Endothelial cell of umbilical vein (primary cell): ENCODE results near the gene DLGAP5. TPM values are rescaled to one million over a fixed set of nuclear protein-coding genes. Genes with fewer than 3 reads are reported as not detected.

Experiments
- BruUV-seq: library from RNA; stranded (reverse); fragments of 400-500 nt; replicated peaks from 2 replicates; lab custom pipeline; 2021; lab: Mats Ljungman, UMichigan
- CTCF ChIA-PET: fragments of 300-600, 350-600 bp; sonication (Branson Sonifier 250); formaldehyde crosslinking; loops from one replicate; lab custom pipeline; 2021; ENCODE audit warnings: antibody characterized with exemption, inconsistent platforms; lab: Charles Lee
- POLR2A ChIA-PET: fragments of 300-600, 350-600 bp; sonication (Branson Sonifier 250); formaldehyde crosslinking; loops from one replicate; lab custom pipeline; 2021; ENCODE audit warnings: antibody characterized with exemption, inconsistent platforms; lab: Charles Lee
- DNase-seq: peaks from one replicate; pipeline ENCODE4 v3.0.0-alpha.2; 2011; ENCODE audit warnings: low read depth, low spot score
- FAIRE-seq: peaks from 2 replicates; lab custom pipeline; 2011; peaks lifted over from hg19 to GRCh38; lab: Jason Lieb, UNC
- H2AFZ ChIP-seq: 2 replicates; pipeline ENCODE4 v1.6.0; 2012; ENCODE audit warnings: low read depth, low read length, control low read depth, inconsistent platforms
- H3K27ac ChIP-seq: 2 replicates; pipeline ENCODE4 v1.5.1; 2011; ENCODE audit warnings: low read depth, mild to moderate bottlenecking, control low read depth, low read length, moderate library complexity; ENCODE audit not compliant: insufficient read depth
- H3K27me3 ChIP-seq, 2 experiments: 2 replicates each; pipeline versions ENCODE4 v1.6.0 to v1.6.1; 2011; ENCODE audit warnings: low read length in 2 of 2, mixed read lengths in 1 of 2; ENCODE audit not compliant: control insufficient read depth in 2 of 2, insufficient read depth in 2 of 2
- H3K36me3 ChIP-seq, 2 experiments: 2 replicates in 1 of 2; 3 replicates in 1 of 2; pipeline ENCODE4 v1.5.1; 2011; ENCODE audit warnings: low read length in 2 of 2, mild to moderate bottlenecking in 1 of 2, moderate library complexity in 1 of 2; ENCODE audit not compliant: control insufficient read depth in 2 of 2, insufficient read depth in 2 of 2; ENCODE audit errors: extremely low read depth in 1 of 2
- H3K4me1 ChIP-seq: 3 replicates; pipeline ENCODE4 v1.5.1; 2011; ENCODE audit warnings: mild to moderate bottlenecking, low read length; ENCODE audit not compliant: control insufficient read depth, insufficient read depth; ENCODE audit errors: extremely low read depth
- H3K4me2 ChIP-seq: 2 replicates; pipeline ENCODE4 v1.6.1; 2011; ENCODE audit warnings: low read length, control low read depth, mixed read lengths; ENCODE audit not compliant: insufficient read depth
- H3K4me3 ChIP-seq, 3 experiments: fragments of 200-600 bp in 1 of 3; sonication (generic), shearing (Covaris generic) in 1 of 3; replicated peaks in 1 of 3; 2 replicates each; pipeline ENCODE4 v1.5.1; 2011 to 2016; ENCODE audit warnings: control low read depth in 3 of 3, low read length in 3 of 3, mild to moderate bottlenecking in 2 of 3, inconsistent platforms in 1 of 3, low read depth in 1 of 3, moderate library complexity in 1 of 3; ENCODE audit not compliant: insufficient read depth in 1 of 3
- H3K79me2 ChIP-seq: 2 replicates; pipeline ENCODE4 v1.6.0; 2012; ENCODE audit warnings: low read length, inconsistent platforms; ENCODE audit not compliant: control insufficient read depth, insufficient read depth
- H3K9ac ChIP-seq: replicated peaks from 2 replicates; pipeline ENCODE3; 2011; ENCODE audit warnings: low read length, control low read depth; ENCODE audit not compliant: insufficient read depth; ENCODE audit errors: extremely low read depth
- H3K9me1 ChIP-seq: replicated peaks from 3 replicates; pipeline ENCODE4 v1.6.0; 2011; ENCODE audit warnings: mild to moderate bottlenecking, low read length; ENCODE audit not compliant: control insufficient read depth, insufficient read depth; ENCODE audit errors: extremely low read depth
- H3K9me3 ChIP-seq: replicated peaks from 2 replicates; pipeline ENCODE4 v1.5.1; 2012; ENCODE audit warnings: low read length, inconsistent platforms; ENCODE audit not compliant: control insufficient read depth, insufficient read depth
- H4K20me1 ChIP-seq: replicated peaks from 2 replicates; pipeline ENCODE3; 2011; ENCODE audit warnings: mild to moderate bottlenecking, low read length; ENCODE audit not compliant: control insufficient read depth, insufficient read depth; ENCODE audit errors: extremely low read depth
- CTCF ChIP-seq, 2 donors: IDR thresholded peaks; 1 replicate in 1 of 2; 2 replicates in 1 of 2; pipeline ENCODE4 v1.5.1; 2011; ENCODE audit warnings: low read length in 2 of 2, mild to moderate bottlenecking in 2 of 2, moderate library complexity in 2 of 2, control low read depth in 1 of 2, inconsistent platforms in 1 of 2, low read depth in 1 of 2; ENCODE audit not compliant: insufficient read depth in 1 of 2; ENCODE audit errors: extremely low read depth in 1 of 2
- EZH2 ChIP-seq: IDR thresholded peaks from 2 replicates; pipeline ENCODE4 v1.6.1; 2012; ENCODE audit warnings: borderline replicate concordance, low read depth, mild to moderate bottlenecking, moderate library complexity, low read length, inconsistent platforms; ENCODE audit not compliant: severe bottlenecking
- POLR2A ChIP-seq: IDR thresholded peaks from 2 replicates; pipeline ENCODE4 v1.6.1; 2012; ENCODE audit warnings: low read depth, mild to moderate bottlenecking, control low read depth, low read length
- dilution Hi-C: fragments of 300-500 bp; cut with MboI; formaldehyde crosslinking; loops from one replicate; pipeline ENCODE4 v1.15.0; 2019; ENCODE audit warnings: low sequenced_read_pairs; ENCODE audit not compliant: extremely low pct_ligation_motif_present
- intact Hi-C: fragments of 100-400 bp; cut with micrococcal nuclease; formaldehyde crosslinking; loops from one replicate; pipeline ENCODE4 v1.10.0; 2022
- polyA plus RNA-seq, 4 experiments: library from polyadenylated mRNA; depleted of rRNA in 3 of 4; stranded (reverse) in 3 of 4; unstranded in 1 of 4; fragments of >200 nt; gene quantifications; 2 replicates each; pipeline versions ENCODE4 v1.2.1 to v1.2.3, GENCODE V29; 2011 to 2012; ENCODE audit warnings: missing spikeins in 1 of 4
- total RNA-seq: library from RNA; stranded (reverse); gene quantifications from 2 replicates; pipeline ENCODE4 v1.2.3, GENCODE V29; 2021

The DLGAP5 gene
- total and polyA plus RNA-seq, 2 donors (not counting 3 experiments of a cell fraction or from before 2014, with no cell fraction given): 8.3 to 83.2 TPM

GRCh38 chr14:55206175-55206693 is 14.8 kb upstream of the DLGAP5 start:
- no peaks in the 10 kb centered on the region for H3K27me3 ChIP-seq
- no peak overlapping the region for H3K4me2 ChIP-seq
- H3K36me3 ChIP-seq: no peaks in the 10 kb centered on the region
- no peak for FAIRE-seq
- no peaks in the 10 kb centered on the region for H3K79me2 ChIP-seq
- no peaks in the 10 kb centered on the region for H3K9me3 ChIP-seq
- H3K9me1 ChIP-seq: no peaks in the 10 kb centered on the region
- no TSS peak for BruUV-seq
- no peak for DNase-seq
- H3K27ac ChIP-seq: no peak overlapping the region
- no peaks in the 10 kb centered on the region for H3K4me1 ChIP-seq
- intact Hi-C loops (no loop called here), dilution Hi-C loops (loop anchor here (25.0 kb wide), 1 partner anchor 581 kb away; no protein-coding TSS in a partner anchor)
- ChIA-PET POLR2A (no interaction called here), CTCF (interaction anchor here (0.6 kb wide), 1 partner anchor 69 kb away, joined by 3 read pairs; no protein-coding TSS in a partner anchor)
- no peaks in the 10 kb centered on the region for H4K20me1 ChIP-seq
- H3K4me3 ChIP-seq: no peak overlapping the region
- TF ChIP-seq POLR2A: no peak
- TF ChIP-seq CTCF (IDR thresholded peaks at IDR 0.05; ENCODE audit: extremely low read depth in 1 of 2, insufficient read depth in 1 of 2, low read depth in 1 of 2, low read length in 2 of 2): no peak
- TF ChIP-seq EZH2: no peak
- H3K9ac ChIP-seq: no peak overlapping the region
- no peak overlapping the region for H2AFZ ChIP-seq
